GM18868 (cell line): ENCODE measurements around the gene FOLR2.
"Not testable (repeated sequence)": the region's sequence is repeated elsewhere in the genome, so short reads cannot be mapped to it uniquely, and the experiment has no call there.

Source experiments
- ATAC-seq: cut with Tn5 transposase; IDR thresholded peaks from one replicate; pipeline ENCODE4 v1.9.1; 2021; ENCODE audit warnings: mild to moderate bottlenecking, moderate library complexity; ENCODE audit not compliant: unreplicated experiment

FOLR2 gene

DNA sequence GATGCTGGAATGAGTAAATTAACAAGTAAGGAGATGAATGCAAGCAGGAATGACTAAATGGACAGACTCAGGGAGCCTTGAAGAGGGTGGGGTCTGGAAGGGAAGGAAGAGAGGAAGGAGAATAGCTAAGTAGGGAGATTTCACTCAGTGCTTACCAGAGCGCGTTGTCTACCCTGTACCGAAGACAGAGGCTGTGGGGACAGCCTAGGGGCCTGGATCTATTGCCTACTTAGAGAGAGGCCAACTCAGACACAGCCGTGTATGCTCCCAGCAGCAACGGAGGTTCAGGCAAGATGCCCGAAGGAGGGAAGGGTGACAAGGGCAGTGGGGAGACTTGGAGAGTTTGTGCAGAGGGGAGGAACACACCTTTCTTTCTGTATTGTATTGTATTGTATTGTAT lies at the start of gene FOLR2:
Gene FOLR2 (plus strand): TSS at position 157 of the 400 bp plus-strand sequence. CDS start 1,791 bp downstream, outside the sequence.
- no peak for ATAC-seq

GRCh38 chr11:72169046-72169555 lies 47.5 kb upstream of the FOLR2 start:
- ATAC-seq: not testable (repeated sequence)

GRCh38 chr11:72169754-72170153 lies 46.8 kb upstream of the FOLR2 start:
- not testable (repeated sequence) for ATAC-seq

DNA sequence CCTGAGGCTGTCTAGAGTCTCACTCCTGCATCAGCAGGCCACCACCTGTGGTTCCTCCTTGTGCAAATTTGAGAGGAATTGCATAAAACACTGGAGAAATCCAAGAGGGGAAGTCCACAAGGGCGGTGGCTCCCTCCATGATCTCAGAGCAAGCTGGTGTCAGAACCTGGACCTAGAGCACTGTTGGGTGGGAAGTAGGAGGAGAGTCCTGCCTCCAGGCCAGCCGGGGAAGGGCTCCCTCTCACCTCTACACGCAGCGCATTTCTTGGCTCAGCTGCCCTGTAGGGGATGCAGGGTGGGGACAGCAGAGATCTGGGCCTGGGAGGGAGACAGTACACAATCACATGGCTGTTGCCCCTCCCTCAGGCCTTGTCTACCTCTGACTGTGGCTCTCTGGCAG lies 44.6 kb upstream of the FOLR2 start:
- not testable (repeated sequence) for ATAC-seq

GRCh38 chr11:72173291-72173690 lies 43.3 kb upstream of the FOLR2 start:
- no peak for ATAC-seq

DNA sequence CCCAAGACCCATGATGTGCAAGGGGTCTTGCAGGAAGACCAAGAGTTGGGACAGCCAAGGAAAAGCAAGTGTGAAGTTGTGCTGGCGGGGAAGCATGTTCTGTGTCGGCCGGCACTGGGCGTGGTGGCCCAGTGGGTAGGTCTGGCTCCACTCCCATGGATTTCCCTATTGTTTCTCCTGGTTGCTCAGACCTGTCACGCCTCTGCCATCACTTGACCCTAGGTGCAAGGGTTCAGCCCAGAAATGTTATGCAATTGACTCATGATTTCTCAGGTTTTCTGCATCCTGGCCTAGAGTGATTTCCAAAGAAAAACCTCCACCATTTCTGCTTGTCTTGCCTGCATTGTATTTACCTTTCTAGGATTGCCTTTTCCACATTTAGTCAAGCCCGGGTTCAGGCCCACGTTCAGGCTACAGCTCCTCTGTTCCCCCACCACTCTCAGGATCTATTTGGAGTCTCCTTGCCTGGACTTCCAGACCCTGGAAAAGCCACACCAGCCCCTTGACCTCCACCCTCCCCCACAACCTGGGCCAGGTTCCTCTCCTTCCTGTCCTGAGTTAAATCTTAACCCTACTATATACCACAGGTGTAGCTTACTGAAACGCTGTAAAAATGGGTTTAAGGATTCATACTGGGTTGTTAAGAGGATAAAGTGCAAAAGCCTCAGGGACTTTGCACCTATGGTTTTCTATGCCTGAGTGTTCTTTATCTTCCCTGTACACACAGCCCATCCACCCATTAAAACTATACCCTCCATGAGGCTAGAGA lies 42.1 kb upstream of the FOLR2 start:
- no peak for ATAC-seq

DNA sequence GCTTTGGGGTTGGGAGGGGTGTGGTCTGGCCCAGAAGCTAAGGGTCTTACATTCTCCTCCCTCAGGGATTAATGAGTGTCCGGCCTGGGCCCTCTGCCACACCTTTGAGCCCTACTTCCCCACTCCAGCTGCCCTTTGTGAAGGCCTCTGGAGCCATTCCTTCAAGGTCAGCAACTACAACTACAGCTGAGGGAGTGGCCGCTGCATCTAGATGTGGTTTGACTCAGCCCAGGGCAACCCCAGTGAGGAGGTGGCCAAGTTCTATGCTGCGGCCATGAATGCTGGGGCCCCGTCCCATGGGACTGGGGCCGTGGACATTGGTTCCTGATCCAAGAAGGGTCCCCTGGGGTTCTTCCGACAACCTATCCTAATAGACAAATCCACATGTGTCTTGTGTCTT lies 38.9 kb upstream of the FOLR2 start:
- no peak for ATAC-seq

DNA sequence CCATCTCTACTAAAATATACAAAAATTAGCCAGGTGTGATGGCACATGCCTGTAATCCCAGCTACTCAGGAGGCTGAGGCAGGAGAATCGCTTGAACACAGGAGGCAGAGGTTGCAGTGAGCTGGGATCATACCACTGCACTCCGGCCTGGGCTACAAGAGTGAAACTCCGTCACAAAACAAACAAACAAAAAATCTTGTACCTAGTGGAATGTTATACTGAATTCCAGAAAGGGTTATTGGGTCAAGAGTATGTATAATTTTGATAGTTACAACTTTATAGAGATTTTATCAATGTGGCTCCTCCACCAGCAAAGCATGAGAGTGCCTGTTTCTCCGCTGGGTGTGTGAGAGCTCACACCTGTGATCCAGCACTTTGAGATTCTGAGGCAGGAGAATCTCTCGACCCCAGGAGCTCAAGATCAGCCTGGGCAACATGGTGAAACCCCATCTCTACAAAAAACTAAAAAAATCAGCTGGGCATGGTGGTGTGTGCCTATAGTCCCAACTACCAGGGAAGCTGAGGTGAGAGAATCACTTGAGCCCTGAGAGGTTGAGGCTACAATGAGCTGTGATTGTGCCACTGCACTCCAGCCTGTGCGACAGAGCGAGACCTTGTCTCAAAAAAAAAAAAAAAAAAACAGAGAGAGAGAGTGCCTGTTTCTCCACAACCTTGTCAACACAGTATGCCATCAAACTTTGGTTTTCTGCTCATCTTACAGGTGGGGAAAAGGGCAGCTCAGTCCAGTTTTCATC lies 37.4 kb upstream of the FOLR2 start:
- no peak for ATAC-seq

DNA sequence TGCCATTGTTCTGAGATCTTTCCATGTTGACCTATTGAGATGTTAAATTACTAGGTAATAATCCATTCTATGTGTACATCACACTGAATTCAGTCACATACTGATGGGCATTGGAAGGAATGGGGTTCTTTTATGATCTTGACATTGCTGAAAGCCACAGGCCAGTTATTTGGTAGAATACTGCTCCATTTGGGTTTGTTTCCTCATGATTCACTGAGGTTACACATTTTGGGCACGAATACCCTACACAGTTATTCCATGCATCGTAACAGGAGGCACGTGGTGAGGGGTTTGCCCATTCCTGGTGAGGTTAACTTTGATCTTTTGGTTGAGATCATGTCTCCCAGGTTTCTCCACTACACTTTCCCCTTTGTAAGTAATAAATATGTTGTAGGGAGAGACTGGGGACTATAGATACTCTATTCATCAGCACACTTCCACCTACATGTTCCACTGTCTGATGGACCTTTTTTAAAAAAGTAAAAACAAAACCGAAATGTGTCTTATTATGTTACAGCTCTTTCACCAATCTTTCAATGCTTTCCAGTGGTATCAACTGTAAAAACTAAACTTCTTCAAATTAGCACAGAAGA lies 36.7 kb upstream of the FOLR2 start:
- no peak for ATAC-seq

- not testable (repeated sequence) for ATAC-seq
Observed at GRCh38 chr11:72180892-72181552, 35.6 kb upstream of the FOLR2 start.

- not testable (repeated sequence) for ATAC-seq
Observed at GRCh38 chr11:72181553-72181958, 35.0 kb upstream of the FOLR2 start.

DNA sequence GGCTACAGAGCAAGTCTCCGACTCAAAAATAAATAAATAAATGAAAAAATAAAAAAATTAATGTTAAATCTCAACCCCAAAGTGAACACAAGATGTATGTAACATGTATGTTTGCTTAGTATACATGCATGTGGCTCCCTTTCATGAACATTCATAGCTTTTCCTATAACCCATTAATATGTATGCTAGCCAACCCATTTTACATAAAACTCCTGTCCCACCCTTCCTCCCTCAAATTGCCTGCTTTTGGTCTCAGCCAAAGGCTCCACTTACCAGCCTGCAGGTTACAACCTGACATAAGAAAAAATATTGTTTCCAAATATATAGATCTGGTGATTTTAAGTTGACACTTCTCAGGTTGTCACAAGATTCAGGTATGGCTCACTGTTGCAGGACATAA lies 28.3 kb upstream of the FOLR2 start:
- ATAC-seq: no peak

DNA sequence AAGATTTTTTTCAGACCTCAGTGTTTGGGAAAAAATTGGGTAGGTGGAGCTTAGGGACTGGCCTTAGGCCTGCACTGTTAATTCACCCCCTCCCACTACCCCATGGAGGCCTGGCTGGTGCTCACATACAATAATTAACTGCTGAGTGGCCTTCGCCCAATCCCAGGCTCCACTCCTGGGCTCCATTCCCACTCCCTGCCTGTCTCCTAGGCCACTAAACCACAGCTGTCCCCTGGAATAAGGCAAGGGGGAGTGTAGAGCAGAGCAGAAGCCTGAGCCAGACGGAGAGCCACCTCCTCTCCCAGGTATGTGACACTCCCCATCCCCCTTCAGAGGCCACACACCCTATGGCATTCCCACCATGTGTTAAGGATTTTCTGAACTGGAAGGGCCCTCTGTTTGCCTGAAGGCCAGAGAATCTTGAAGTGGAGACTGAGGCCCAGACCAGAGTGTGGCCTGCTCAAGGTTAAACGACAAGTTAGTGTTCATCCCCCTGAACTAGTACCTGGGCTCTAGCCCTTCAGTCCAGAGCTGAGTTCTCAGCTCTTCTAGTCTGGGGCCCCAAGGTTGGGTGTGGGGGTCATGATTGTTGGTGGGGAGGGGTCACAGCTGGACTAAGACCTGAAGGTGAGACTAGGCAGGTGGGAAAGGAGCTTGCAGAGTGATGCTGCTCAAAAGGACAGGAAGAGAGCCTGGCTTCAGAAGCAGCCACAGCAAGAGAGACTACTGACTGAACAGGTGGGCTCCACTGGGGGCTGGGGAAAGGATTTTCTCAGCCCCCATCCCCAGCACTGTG lies 26.9 kb upstream of the FOLR2 start:
- ATAC-seq: no peak

- no peak for ATAC-seq
Observed at GRCh38 chr11:72190631-72191071, 25.9 kb upstream of the FOLR2 start.

DNA sequence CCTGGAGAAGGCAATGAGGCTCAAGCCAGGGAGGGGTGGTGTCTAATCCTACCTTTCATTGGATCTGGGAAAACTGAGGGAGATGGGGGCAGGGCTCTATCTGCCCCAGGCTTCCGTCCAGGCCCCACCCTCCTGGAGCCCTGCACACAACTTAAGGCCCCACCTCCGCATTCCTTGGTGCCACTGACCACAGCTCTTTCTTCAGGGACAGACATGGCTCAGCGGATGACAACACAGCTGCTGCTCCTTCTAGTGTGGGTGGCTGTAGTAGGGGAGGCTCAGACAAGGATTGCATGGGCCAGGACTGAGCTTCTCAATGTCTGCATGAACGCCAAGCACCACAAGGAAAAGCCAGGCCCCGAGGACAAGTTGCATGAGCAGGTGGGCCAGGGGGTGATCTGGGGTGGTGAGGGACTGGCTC lies 24.6 kb upstream of the FOLR2 start, which contains the start of gene FOLR1:
Gene FOLR1 (plus strand): TSS at position 180 of the 421 bp plus-strand sequence. CDS start 34 bp downstream, at position 214.
- ATAC-seq: no peak

GRCh38 chr11:72195518-72196270 lies 20.9 kb upstream of the FOLR2 start:
- ATAC-seq: no peak

GRCh38 chr11:72201445-72201844 lies 15.1 kb upstream of the FOLR2 start:
- not testable (repeated sequence) for ATAC-seq

- ATAC-seq: no peak
Observed at GRCh38 chr11:72202571-72202970, 14.0 kb upstream of the FOLR2 start.

DNA sequence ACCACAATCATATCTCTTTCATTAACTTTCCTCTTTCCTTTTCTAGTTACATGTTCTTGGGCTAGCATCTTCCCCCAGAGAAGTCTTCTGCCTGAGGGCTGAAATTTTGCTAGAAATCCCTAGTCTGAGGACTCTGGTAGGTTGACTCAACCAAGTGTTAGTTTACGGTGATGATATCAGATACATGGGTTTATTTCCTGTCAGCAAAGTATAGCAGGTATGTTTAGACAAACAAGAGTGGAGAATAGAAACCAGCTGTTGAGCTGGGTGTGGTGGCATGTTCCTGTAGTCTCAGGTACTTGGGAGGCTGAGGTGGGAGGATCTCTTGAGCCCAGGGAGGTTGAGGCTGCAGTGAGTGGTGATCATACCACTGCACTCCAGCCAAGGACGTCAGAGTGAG lies 13.4 kb upstream of the FOLR2 start:
- no peak for ATAC-seq
